AG20443 (cell line): ENCODE results near the gene TMEM203.
A peak's percentile ranks its signal among the peaks of the same experiment; 100 is the strongest.

Source experiments
- DNase-seq: peaks from one replicate; pipeline ENCODE4 v3.0.0; 2012; ENCODE audit warnings: low spot score, mixed read lengths

Gene TMEM203

GRCh38 chr9:137164370-137165249 is 40.8 kb downstream of the TMEM203 start:
- no peak for DNase-seq

- DNase-seq, result no peak
These were observed 41.6 kb downstream of the TMEM203 start for GRCh38 chr9:137163805-137164204.

DNA sequence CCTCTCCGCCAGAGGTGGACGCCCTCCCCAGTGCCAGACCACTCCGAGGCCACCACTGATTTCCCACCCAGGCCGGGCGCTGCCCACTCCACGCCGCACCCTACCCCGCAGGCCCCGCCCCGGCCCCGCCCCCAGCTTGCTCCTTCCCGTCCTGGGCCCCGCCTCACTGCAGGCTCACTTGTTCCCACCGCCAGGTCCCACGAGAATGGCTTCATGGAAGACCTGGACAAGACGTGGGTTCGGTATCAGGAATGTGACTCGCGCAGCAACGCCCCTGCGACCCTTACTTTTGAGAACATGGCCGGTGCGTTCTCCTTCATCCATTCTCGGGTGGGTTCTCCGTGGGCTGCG is 42.1 kb downstream of the TMEM203 start:
- DNase-seq, result no peak

DNA sequence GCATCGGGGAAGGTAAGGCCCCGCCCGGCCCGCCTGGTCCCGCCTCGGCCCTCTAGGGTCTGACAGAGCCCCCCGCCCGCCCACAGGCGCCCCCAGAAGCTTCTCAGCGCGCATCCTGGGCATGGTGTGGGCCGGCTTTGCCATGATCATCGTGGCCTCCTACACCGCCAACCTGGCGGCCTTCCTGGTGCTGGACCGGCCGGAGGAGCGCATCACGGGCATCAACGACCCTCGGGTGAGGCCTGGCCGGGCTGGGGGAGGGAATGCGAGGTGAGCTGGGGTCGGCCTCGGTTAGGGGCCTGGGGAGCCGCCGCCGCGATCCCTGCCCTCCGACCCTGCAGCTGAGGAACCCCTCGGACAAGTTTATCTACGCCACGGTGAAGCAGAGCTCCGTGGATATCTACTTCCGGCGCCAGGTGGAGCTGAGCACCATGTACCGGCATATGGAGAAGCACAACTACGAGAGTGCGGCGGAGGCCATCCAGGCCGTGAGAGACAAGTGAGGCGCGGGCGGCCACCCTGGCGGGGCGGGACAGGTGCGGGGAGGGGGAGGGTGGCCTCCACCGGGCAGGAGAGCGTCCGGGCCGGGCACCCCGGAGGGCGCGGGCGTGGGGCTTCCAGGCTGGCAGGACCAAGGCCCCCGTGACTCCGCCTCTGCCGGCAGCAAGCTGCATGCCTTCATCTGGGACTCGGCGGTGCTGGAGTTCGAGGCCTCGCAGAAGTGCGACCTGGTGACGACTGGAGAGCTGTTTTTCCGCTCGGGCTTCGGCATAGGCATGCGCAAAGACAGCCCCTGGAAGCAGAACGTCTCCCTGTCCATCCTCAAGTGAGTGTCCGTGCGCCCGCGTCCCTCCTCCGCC is 42.7 kb downstream of the TMEM203 start:
- peak; percentile 58 for DNase-seq

GRCh38 chr9:137161558-137162486 is 43.6 kb downstream of the TMEM203 start:
- DNase-seq, result no peak

DNA sequence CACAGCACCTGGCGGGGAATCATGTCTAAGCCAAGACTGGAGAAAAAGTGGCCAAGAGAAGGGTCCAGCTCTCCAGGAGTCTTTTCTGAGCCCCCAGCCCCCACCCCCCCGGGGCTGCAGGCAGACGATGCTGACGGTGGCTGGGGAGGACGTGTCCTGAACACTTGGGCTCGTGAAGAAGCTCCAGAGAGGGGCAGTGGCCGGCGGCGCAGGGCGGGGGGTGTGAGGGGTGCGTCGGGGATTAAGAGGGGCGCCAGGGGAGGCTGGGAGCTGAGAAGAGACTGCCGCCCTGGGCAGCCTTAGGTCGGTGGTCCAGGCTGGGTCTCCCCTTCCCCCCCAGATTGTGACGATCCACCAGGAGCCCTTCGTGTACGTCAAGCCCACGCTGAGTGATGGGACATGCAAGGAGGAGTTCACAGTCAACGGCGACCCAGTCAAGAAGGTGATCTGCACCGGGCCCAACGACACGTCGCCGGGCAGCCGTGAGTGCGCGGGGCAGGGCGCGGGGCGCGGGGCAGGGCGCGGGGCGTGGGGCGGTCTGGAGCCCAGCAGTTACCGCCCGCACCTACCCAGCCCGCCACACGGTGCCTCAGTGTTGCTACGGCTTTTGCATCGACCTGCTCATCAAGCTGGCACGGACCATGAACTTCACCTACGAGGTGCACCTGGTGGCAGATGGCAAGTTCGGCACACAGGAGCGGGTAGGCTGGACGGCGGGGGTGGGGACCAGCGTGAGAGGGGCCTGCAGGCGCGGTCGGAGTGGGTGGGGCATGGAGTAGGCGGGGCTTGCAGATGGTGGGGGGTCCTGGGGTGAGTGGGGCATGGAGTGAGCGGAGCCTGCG is 44.5 kb downstream of the TMEM203 start:
- DNase-seq, result no peak

- no peak for DNase-seq
These were observed 45.4 kb downstream of the TMEM203 start for GRCh38 chr9:137160054-137160425.

- DNase-seq, result no peak
These were observed 46.1 kb downstream of the TMEM203 start for GRCh38 chr9:137159105-137160053.

- no peak for DNase-seq
These were observed 46.8 kb downstream of the TMEM203 start for GRCh38 chr9:137158625-137159024.

DNA sequence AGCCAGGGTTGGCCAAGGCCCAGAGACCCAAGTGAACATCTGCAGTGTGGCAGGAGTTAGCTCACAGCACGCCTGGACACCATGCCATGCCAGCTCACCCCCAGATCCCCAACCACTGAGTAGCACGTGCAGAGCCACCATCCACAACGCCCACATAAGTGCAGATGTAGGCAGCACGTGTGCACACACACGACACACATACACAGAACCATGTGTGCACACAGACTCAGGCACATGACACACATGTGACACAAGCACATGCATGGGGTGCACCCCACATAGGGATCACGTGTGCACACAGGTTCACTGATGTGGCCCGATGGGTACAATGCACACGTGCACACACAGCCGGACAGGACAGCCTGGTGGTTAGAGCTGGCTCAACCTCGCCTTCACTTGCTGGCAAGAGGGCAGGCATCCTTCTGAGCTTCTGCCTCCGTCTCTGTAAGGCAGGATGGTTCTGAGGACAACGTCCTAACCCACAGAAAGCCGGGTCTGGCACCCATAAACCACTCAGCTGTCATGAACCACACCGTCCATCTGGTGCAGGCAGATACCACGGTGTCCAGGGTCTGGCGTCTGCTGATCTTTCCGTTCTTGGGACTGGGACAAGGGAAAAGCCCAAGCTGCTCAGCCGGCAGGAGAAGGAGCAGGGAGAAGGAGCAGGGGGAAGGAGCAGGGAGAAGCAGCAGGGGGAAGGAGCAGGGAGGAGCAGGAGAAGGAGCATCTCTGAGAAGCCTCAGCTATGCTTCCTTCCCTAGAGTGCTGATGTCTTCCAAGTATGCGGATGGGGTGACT is 47.6 kb downstream of the TMEM203 start:
- DNase-seq, result no peak

- DNase-seq, result peak; percentile 90
These were observed 48.7 kb downstream of the TMEM203 start for GRCh38 chr9:137156567-137157375.
